GM10248 (cell line): ENCODE results near the gene CNRIP1.

ENCODE experiments used
- CTCF ChIA-PET: fragments of 300-600 bp; sonication (Branson Sonifier 250); formaldehyde crosslinking; extraction: SDS; loops from one replicate; lab custom pipeline; 2021; ENCODE audit warnings: antibody characterized with exemption; lab: Yijun Ruan, JAX
- POLR2A ChIA-PET: fragments of 350-650 bp; sonication (Branson Sonifier 250); formaldehyde crosslinking; extraction: SDS; loops from one replicate; lab custom pipeline; 2020; ENCODE audit warnings: antibody characterized with exemption; lab: Yijun Ruan, JAX
- DNase-seq: peaks from one replicate; pipeline ENCODE4 v3.0.0; 2012; ENCODE audit errors: extremely low spot score
- CTCF ChIP-seq: IDR thresholded peaks from 2 replicates; pipeline ENCODE4 v1.5.1; 2012; ENCODE audit warnings: mild to moderate bottlenecking, low read depth; ENCODE audit errors: extremely low read depth, missing control alignments, control extremely low read depth

The CNRIP1 gene

GRCh38 chr2:68319398-68320117 lies at the start of gene CNRIP1:
CNRIP1 (minus strand) TSS chr2:68319949; CDS start chr2:68319400, 549 bp downstream.
- no peak for TF ChIP-seq CTCF
- DNase-seq = peak; percentile 33
- ChIA-PET POLR2A (no interaction called here), CTCF (interaction anchor here (0.6 to 2.2 kb wide), 8 partner anchors 9 to 198 kb away, joined by 3 to 8 read pairs (median 3); no protein-coding TSS in a partner anchor)

- no peak for TF ChIP-seq CTCF
- POLR2A ChIA-PET = no interaction called here
- DNase-seq = no peak
- CTCF ChIA-PET = interaction anchor here (2.5 kb wide), 1 partner anchor 11 kb away, joined by 6 read pairs; no protein-coding TSS in a partner anchor
Measured at GRCh38 chr2:68369337-68369734, 49.6 kb upstream of the CNRIP1 start.

- no peak for TF ChIP-seq CTCF
- no peak for DNase-seq
- POLR2A ChIA-PET = no interaction called here
- CTCF ChIA-PET = interaction anchor here (2.5 kb wide), 1 partner anchor 11 kb away, joined by 6 read pairs; no protein-coding TSS in a partner anchor
Measured at GRCh38 chr2:68368654-68369336, 49.0 kb upstream of the CNRIP1 start.

- no peak for TF ChIP-seq CTCF
- POLR2A ChIA-PET = no interaction called here
- DNase-seq = no peak
- CTCF ChIA-PET = interaction anchor here (0.8 to 2.5 kb wide), 4 partner anchors 8 to 76 kb away, joined by 3 to 6 read pairs (median 4); no protein-coding TSS in a partner anchor
Measured at GRCh38 chr2:68367953-68368653, 48.4 kb upstream of the CNRIP1 start.

GRCh38 chr2:68366083-68366560 lies 46.4 kb upstream of the CNRIP1 start:
- ChIA-PET CTCF (interaction anchor here (1.0 to 2.8 kb wide), 5 partner anchors 10 to 170 kb away, joined by 3 to 22 read pairs (median 4); no protein-coding TSS in a partner anchor), POLR2A (no interaction called here)
- peak; percentile 34 for DNase-seq
- no peak for TF ChIP-seq CTCF

- DNase-seq = peak; percentile 53
- POLR2A ChIA-PET = interaction anchor here (0.6 kb wide), 1 partner anchor 162 kb away, joined by 3 read pairs; no protein-coding TSS in a partner anchor
- TF ChIP-seq CTCF = no peak
- CTCF ChIA-PET = interaction anchor here (1.6 to 2.8 kb wide), 2 partner anchors 24 to 76 kb away, joined by 5 to 22 read pairs; no protein-coding TSS in a partner anchor
Measured at GRCh38 chr2:68365087-68365486, 45.3 kb upstream of the CNRIP1 start, which contains the start of gene PLEK. PLEK (plus strand) TSS chr2:68365282; CDS start chr2:68365352, 70 bp downstream.
